SU-DHL-6 (cell line): Measurements from ENCODE around the gene PLPP1.

Source experiments
- CTCF ChIP-seq: fragments of 200-600 bp; sonication (generic); IDR thresholded peaks from one replicate; pipeline ENCODE4 v1.5.1; 2017; ENCODE audit warnings: antibody characterized with exemption, mild to moderate bottlenecking, low read length, moderate library complexity; ENCODE audit not compliant: insufficient read depth, poor library complexity, severe bottlenecking
- EZH2phosphoT487 ChIP-seq: fragments of 200-600 bp; sonication (generic), shearing (Covaris generic); conservative IDR thresholded peaks from 2 replicates; pipeline ENCODE4 v1.6.1; 2018; ENCODE audit warnings: mild to moderate bottlenecking, antibody characterized with exemption, low read length, moderate library complexity, mixed read lengths

DNA sequence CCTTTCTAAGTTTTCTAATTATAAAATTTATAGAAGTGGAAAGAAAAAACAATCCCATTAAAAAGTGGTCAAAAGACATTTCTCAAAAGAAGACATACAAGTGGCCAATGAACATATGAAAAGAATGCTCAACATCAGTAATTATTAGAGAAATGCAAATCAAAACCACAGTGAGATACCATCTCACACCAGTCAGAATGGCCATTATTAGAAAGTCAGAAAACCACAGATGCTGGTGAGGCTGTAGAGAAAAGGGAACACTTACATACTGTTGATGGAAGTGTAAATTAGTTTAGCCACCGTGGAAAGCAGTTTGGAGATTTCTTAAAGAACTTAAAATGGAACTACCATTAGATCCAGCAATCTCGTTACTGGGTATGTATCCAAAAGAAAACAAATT lies 23.7 kb upstream of the PLPP1 start:
- TF ChIP-seq CTCF, result no peak
- no peak for TF ChIP-seq EZH2phosphoT487
